Right cardiac atrium (tissue), 5 donors: ENCODE data around the gene LMCD1. TPM values are rescaled to one million over a fixed set of nuclear protein-coding genes. Genes with fewer than 3 reads are reported as not detected.
A peak's percentile ranks its signal among the peaks of the same experiment; 100 is the strongest.

Source experiments
- ATAC-seq, 2 donors: fragments of 200-7000 bp; cut with Tn5 transposase; one replicate each; pipeline versions ENCODE4 v1.8.0 to v1.9.1; 2020; ENCODE audit warnings: moderate library complexity in 2 of 2, mild to moderate bottlenecking in 1 of 2
- DNase-seq, 3 donors: peaks; one replicate each; pipeline ENCODE4 v3.0.0-alpha.2; 2020
- H3K27ac ChIP-seq: one replicate; pipeline ENCODE4 v1.5.1; 2013; ENCODE audit warnings: mild to moderate bottlenecking, low read length, control low read depth, moderate library complexity
- H3K27me3 ChIP-seq: one replicate; pipeline ENCODE4 v1.6.1; 2013; ENCODE audit not compliant: control insufficient read depth, insufficient read depth
- H3K4me1 ChIP-seq: one replicate; pipeline ENCODE4 v1.6.1; 2013; ENCODE audit warnings: low read length; ENCODE audit not compliant: control insufficient read depth, insufficient read depth
- H3K4me3 ChIP-seq: one replicate; pipeline ENCODE4 v1.5.1; 2013; ENCODE audit warnings: low read length, control low read depth
- H3K9me3 ChIP-seq: one replicate; pipeline ENCODE4 v1.6.1; 2013; ENCODE audit warnings: low read length; ENCODE audit not compliant: control insufficient read depth
- WGBS: extraction: QIAGEN DNeasy Blood & Tissue Kit; methylation state at CpG from one replicate; pipeline ENCODE4 v1.1.7; 2013; 5-methylcytosine and 5-hydroxymethylcytosine counted together
- intact Hi-C, 4 donors: fragments of 100-400 bp; cut with DNase I; formaldehyde crosslinking; loops; one replicate each; pipeline versions ENCODE4 v1.11.0 to v1.14.0; 2022 to 2023
- polyA plus RNA-seq: library from polyadenylated mRNA; stranded (reverse); fragments of 200-250 nt; gene quantifications from one replicate; pipeline ENCODE4 v1.2.3, GENCODE V29; 2013
- total RNA-seq, 4 donors: library from RNA; stranded (reverse); fragmentation: NEBNext Ultra II Directional; extraction: Animal tissue kit (Norgen Biotek cat#: 25700); gene quantifications; one replicate each; pipeline ENCODE4 v1.2.1, GENCODE V29; 2021
- donor health status: healthy with polysubstance abuse.
- donor health status: DM: no; HTN: yes; CAD: no.
- donor health status: DM: no; HTN: no; CAD: no.
- donor health status: DM: no; HTN: yes; CAD: no; lungs with severe emphysema.
- donor health status: DM: yes; HTN: yes; CAD: no.

Gene LMCD1
- total and polyA plus RNA-seq, 5 donors, result 43.4 to 57.8 (median 53.5) TPM

DNA sequence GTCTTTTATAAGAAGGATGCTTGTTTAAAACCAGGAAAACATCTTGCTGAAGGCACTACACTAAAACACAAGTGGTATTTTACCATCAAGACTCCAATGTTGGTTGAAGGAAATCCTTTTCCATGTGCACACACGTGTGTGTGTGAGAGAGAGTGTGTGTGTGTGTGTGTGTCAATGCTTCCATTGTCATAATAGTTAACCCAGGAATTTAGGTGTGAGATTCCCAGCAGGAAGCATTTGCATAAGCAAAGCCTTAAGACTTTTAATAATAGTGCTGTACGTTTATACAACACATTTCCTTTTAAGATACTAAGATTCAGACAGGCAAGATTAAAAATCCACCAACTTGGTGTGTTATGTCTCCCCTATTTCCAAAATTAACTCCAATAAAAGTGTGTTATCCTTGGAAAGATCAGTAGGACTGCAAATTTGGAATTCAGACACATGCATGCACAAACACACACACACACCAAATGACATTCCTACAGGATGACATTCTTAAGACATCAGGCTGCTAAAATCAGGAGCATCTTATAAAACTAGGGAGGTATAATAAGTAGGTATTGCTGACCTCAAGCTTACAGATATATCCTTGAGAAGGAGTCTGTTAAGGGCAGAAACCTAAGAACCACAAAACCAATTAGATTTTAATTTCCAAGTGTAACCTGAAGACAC is 18.3 kb downstream of the LMCD1 start:
- Histone ChIP-seq H3K4me1 (peaks cover 3% of the 10 kb centered on the region), H3K9me3 (no peaks in the 10 kb centered on the region), H3K4me3 (no peak overlapping the region), H3K27ac (no peak overlapping the region), H3K27me3 (no peaks in the 10 kb centered on the region)
- DNase-seq (no peak), ATAC-seq (no peak)
- WGBS, result 38% methylated on average over 2 of the region's 2 CpGs
- intact Hi-C loops, result no loop called here

DNA sequence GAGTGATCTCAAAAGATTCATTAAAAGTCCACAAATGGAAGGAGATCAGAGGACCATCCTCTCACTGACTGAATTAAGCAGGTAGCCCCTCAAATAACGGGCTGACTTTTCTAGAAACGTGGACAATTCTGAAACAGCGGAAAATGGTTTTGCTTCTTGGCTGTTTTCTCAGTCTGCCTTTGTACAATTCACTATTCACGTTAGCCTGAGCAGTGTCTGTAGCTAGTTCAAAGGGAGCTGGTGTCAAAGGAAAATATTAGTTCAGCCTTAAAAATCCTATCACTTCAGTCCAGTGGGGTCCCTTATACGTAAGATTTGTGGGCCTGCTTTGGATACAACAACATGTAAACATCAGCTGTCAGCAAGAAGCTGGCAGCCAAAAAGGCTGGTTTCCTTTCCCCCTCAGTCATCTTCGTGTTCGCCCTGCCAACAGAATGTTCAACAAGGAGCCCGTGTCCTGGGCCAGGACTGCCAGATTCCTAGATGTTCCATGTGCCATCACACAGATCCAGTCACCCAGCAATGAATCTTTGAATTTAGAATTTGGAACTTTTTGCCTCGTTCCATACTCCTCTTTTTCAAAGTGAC is 19.3 kb downstream of the LMCD1 start:
- ATAC-seq, result peak; percentile 20 to 22
- no peaks in the 10 kb centered on the region for H3K9me3 ChIP-seq
- no peaks in the 10 kb centered on the region for H3K27me3 ChIP-seq
- H3K4me1 ChIP-seq, result peaks cover 3% of the 10 kb centered on the region
- H3K27ac ChIP-seq, result no peak overlapping the region
- intact Hi-C loops, result no loop called here
- WGBS, result 69% methylated on average over 9 of the region's 9 CpGs
- no peak overlapping the region for H3K4me3 ChIP-seq
- peak in 2 of 3 donors; percentile 35 to 63 for DNase-seq

DNA sequence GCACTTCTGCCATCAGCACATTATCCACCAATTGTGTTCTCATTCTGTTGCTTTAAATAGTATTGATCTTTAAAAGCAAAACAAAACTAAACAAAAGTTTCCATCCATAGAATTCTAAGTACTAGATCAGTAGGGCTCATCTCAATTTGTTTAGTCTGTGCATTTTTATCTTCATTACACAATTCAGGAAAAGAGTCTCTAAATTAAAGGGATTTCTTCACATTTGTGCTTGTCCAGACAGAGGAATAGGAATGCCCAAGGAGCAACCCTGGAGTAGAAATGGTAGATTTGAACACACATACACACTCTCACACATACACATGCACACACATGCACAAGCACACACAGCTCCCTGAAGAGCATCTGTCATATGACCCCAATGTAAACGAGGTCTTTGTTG is 21.4 kb downstream of the LMCD1 start:
- 67% methylated on average over 1 of the region's 1 CpG for WGBS
- Histone ChIP-seq H3K27me3 (no peaks in the 10 kb centered on the region), H3K27ac (no peak overlapping the region), H3K9me3 (no peaks in the 10 kb centered on the region), H3K4me3 (no peak overlapping the region), H3K4me1 (peaks cover 5% of the 10 kb centered on the region)
- DNase-seq (no peak), ATAC-seq (no peak)
- intact Hi-C loops, result no loop called here

DNA sequence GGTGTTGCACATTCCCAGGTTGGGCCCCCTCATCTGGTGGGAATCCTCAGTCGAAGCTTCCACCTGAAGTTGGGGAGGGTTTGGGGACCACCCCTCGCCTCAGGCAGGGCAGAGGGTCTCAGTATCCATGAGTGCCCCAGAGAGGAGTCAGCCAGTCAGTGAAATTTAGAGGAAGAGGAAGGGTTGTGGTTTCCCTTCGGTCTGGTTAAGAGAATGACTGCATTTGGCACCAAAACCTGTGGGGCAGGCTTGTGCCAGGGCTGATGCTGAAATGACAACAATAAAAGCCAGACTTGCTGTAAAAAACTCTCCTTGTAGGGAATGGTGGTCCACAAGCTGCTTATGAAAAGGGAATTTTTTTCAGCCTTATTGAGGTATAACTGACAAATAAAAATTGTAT is 22.6 kb downstream of the LMCD1 start:
- 64% methylated on average over 3 of the region's 3 CpGs for WGBS

DNA sequence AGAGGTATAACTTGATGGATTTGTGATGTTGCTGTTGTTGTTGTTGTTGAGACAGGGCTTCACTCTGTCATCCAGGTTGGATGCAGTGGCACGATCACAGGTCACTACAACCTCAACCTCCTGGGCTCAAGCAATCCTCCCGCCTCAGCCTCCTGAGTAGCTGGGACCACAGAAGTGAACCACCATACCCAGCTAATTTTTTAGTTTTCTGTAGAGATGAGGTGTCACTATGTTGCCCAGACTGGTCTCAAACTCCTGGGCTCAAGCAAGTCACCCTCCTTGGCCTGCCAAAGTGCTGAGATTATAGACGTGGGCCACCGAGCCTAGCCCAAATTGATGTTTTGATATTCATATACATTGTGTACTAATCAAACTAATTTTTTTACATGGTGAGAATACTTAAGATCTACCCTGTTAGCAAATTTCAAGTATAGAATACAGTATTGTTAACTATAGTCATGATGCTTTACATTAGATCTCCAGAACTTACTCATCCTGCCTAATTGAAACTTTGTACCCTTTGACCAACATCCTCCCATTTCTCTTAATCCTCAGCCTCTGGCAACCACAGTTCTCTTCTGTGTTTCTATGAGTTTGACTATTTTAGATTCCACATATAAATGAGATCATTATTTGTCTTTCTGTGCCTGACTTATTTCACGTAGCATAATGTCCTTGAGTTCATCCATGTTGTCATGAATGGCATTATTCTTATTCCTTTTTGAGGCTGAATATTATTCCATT is 23.2 kb downstream of the LMCD1 start:
- H3K27ac ChIP-seq, result no peak overlapping the region
- peaks cover 10% of the 10 kb centered on the region for H3K4me1 ChIP-seq
- no peak overlapping the region for H3K4me3 ChIP-seq
- 85% methylated on average over 5 of the region's 5 CpGs for WGBS
- ATAC-seq (no peak), DNase-seq (no peak)
- intact Hi-C loops, result no loop called here
- no peaks in the 10 kb centered on the region for H3K27me3 ChIP-seq
- no peaks in the 10 kb centered on the region for H3K9me3 ChIP-seq

More for the DNA sequence above, 22.6 kb downstream of the LMCD1 start:
- Histone ChIP-seq H3K4me1 (peaks cover 7% of the 10 kb centered on the region), H3K27ac (no peak overlapping the region), H3K9me3 (no peaks in the 10 kb centered on the region), H3K4me3 (no peak overlapping the region), H3K27me3 (no peaks in the 10 kb centered on the region)
- intact Hi-C loops, result no loop called here
- ATAC-seq, result peak in 1 of 2 donors; percentile 59
- peak in 1 of 3 donors; percentile 56 for DNase-seq

DNA sequence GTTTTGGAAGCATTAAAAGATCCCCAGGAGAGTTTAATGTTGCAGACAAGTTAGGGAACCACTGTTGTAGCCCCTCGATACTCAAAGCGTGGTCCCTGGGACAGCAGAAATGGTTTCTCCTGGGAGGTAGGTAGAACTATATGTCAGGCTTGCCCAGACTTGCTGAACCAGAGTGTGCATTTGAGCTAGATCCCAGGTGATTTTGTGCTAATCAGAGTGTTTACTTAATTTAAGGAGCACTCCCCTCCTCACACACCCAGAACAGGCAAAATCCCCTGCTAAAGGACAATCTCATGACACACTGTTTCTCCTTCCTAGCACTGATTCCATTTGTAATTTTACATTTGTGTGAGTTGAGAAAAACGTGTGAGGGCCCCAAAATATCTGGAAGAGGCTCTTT is 24.3 kb downstream of the LMCD1 start:
- Histone ChIP-seq H3K9me3 (no peaks in the 10 kb centered on the region), H3K27ac (no peak overlapping the region), H3K4me1 (peaks cover 18% of the 10 kb centered on the region), H3K4me3 (no peak overlapping the region), H3K27me3 (no peaks in the 10 kb centered on the region)
- DNase-seq, result no peak
- intact Hi-C loops, result no loop called here
- no peak for ATAC-seq
- WGBS, result 73% methylated on average over 3 of the region's 3 CpGs

DNA sequence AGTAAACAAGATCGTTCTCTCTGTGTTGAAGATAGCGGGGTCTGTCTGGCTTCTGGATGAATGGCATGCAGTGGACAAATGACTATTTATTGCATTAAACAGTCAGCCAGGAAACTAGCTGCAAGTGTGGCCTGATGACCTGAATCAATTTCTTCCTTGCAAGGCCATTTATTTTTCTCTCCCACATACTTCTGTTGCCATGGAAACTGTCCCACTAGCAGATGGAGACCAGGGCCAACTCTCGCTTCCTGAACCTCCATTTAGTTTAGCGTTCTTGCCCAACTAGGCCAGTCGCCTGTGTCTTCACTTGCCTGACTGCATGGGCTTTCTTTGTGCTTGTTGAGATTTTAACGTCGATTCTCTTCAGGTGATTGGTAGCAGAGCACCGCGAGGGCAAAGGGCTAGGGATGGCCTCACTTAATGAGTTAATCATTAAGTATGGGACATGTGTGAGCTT is 27.6 kb downstream of the LMCD1 start:
- no peaks in the 10 kb centered on the region for H3K27me3 ChIP-seq
- intact Hi-C loops, result no loop called here
- H3K27ac ChIP-seq, result peak overlapping the region; percentile 55
- peaks cover 20% of the 10 kb centered on the region for H3K4me1 ChIP-seq
- DNase-seq (peak in 2 of 3 donors; percentile 46 to 69), ATAC-seq (peak; percentile 30 to 65)
- H3K9me3 ChIP-seq, result no peaks in the 10 kb centered on the region
- 47% methylated on average over 9 of the region's 9 CpGs for WGBS
- H3K4me3 ChIP-seq, result no peak overlapping the region

DNA sequence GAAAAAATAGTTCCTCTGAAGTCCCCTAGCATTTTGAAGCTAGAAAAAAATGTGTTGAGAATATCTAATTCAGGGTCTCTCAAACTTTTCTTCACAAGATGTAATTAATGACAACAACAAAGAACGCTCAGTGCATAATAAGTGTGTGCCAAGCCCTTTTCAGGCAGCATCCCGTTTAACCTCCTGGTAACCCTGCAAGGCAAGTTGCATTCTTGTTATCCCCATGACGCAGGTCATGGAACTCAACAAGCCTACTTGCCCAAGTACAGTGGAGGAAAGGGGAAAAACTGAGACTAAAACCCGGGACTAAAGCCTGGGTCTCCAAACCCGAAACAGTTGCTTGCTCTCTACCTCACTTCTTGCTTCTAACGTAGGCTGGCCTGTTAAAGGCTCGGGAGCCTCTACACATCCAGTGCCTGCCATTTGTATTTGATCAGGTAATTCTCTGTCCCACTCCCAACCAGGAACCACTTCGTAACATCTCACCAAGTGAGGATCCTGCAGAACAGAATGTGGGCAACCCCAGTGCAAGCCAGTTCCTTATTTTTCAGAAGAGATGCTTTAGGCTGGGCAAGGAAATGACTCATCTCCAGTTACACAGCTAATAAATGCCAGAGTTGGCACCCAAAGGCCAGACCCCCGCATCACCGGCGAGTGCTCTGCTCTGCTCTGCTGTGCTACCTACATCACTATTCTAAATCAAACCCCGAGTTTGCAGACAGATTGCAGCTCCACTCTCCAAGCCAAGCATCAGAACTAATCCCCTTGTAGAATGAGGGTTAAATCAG is 28.3 kb downstream of the LMCD1 start:
- H3K9me3 ChIP-seq, result no peaks in the 10 kb centered on the region
- DNase-seq (no peak), ATAC-seq (no peak)
- no peak overlapping the region for H3K4me3 ChIP-seq
- intact Hi-C loops, result no loop called here
- peaks cover 21% of the 10 kb centered on the region for H3K4me1 ChIP-seq
- H3K27ac ChIP-seq, result no peak overlapping the region
- WGBS, result 74% methylated on average over 12 of the region's 12 CpGs
- H3K27me3 ChIP-seq, result no peaks in the 10 kb centered on the region

DNA sequence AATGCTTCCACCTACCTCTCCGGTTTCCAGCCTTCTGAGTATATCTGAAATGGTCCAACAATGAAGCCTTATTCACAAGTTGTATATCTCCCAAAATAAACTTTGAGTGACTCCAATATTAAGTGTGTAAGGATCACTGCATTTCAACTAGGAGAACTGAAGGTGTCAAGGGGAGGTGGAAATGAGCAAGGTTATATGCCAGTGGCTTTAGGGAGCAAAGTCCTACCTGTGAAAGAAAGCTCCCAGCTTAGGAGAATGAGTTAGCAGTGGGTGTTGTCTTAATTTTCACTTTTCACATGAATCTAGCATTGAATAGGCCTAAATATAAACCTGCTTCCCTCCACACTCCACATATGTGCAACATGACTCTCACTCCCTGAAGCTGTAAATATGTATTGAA is 29.0 kb downstream of the LMCD1 start:
- H3K9me3 ChIP-seq, result no peaks in the 10 kb centered on the region
- H3K27me3 ChIP-seq, result no peaks in the 10 kb centered on the region
- intact Hi-C loops, result no loop called here
- DNase-seq, result no peak
- no peak for ATAC-seq
- no peak overlapping the region for H3K27ac ChIP-seq
- peaks cover 24% of the 10 kb centered on the region for H3K4me1 ChIP-seq
- 56% methylated on average over 1 of the region's 1 CpG for WGBS
- no peak overlapping the region for H3K4me3 ChIP-seq

DNA sequence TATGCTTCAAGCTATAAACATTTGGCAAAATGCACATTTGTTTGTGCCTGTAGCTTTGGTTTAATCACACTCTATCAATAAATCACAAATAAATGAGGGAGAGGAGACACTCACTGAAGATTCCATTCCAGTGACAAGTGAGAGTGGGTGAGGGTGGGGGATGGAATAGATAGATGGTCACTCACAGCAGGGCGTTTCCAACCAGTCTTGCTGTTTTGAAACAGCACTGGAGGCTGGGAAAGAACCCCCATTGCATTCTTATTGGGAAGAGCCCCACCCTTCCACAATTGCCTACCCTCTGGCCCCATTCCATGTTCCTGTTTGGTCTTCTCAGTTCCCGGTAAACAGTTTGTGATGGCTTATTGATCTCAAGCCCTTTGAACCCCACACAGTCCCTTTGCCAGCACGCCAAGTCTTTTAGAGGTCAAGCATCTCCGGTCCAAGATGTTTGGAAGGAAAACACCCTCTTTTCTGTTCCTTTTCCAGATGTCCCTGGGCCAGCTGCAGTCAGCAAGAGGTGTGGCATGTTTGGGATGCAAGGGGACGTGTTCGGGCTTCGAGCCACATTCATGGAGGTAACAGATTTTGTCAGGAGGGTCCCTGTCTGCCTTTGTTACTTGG is 30.7 kb downstream of the LMCD1 start:
- ATAC-seq (peak; percentile 58 to 69), DNase-seq (peak in 2 of 3 donors; percentile 32 to 68)
- intact Hi-C loops, result no loop called here
- WGBS, result 48% methylated on average over 7 of the region's 7 CpGs
- peak overlapping the region; percentile 68 for H3K27ac ChIP-seq
- H3K4me1 ChIP-seq, result peaks cover 24% of the 10 kb centered on the region
- H3K9me3 ChIP-seq, result no peaks in the 10 kb centered on the region
- no peak overlapping the region for H3K4me3 ChIP-seq
- no peaks in the 10 kb centered on the region for H3K27me3 ChIP-seq
